Panc1 (cell line): Measurements from ENCODE around the gene SLC24A4. TPM values are rescaled to one million over a fixed set of nuclear protein-coding genes. Genes with fewer than 3 reads are reported as not detected.

Source experiments
- ATAC-seq: fragments of 200-7000 bp; cut with Tn5 transposase; 2 replicates; pipeline ENCODE4 v1.9.1; 2020; ENCODE audit warnings: mild to moderate bottlenecking, moderate library complexity
- BruUV-seq: library from RNA; stranded (reverse); fragments of 400-500 nt; replicated peaks from 2 replicates; lab custom pipeline; 2021; lab: Mats Ljungman, UMichigan
- CTCF ChIA-PET: fragments of 300-600 bp; sonication (Branson Sonifier 250); formaldehyde crosslinking; loops from one replicate; lab custom pipeline; 2022; ENCODE audit warnings: antibody characterized with exemption; lab: Charles Lee
- POLR2A ChIA-PET: fragments of 300-600 bp; sonication (Branson Sonifier 250); formaldehyde crosslinking; loops from one replicate; lab custom pipeline; 2022; ENCODE audit warnings: antibody characterized with exemption; lab: Charles Lee
- DNase-seq: peaks from one replicate; pipeline ENCODE4 v3.0.0-alpha.2; 2010; ENCODE audit warnings: low read depth, low spot score
- H3K27ac ChIP-seq: 2 replicates; pipeline ENCODE4 v1.5.1; 2011; ENCODE audit warnings: mild to moderate bottlenecking, low read length, inconsistent platforms
- H3K27me3 ChIP-seq: fragments of 200-500 bp; sonication (Bioruptor generic); 2 replicates; pipeline ENCODE4 v1.6.0; 2014; ENCODE audit warnings: low read length, inconsistent platforms; ENCODE audit not compliant: control insufficient read depth, insufficient read depth
- H3K36me3 ChIP-seq: fragments of 200-500 bp; sonication (Bioruptor generic); 2 replicates; pipeline ENCODE4 v1.5.1; 2014; ENCODE audit warnings: inconsistent platforms, mild to moderate bottlenecking, low read length, moderate library complexity; ENCODE audit not compliant: control insufficient read depth, insufficient read depth
- H3K4me1 ChIP-seq: 2 replicates; pipeline ENCODE4 v1.5.1; 2011; ENCODE audit warnings: inconsistent platforms, mild to moderate bottlenecking, low read length, moderate library complexity; ENCODE audit not compliant: control insufficient read depth, insufficient read depth
- H3K4me3 ChIP-seq, 2 experiments: 2 replicates each; pipeline ENCODE4 v1.5.1; 2011 to 2012; ENCODE audit warnings: low read depth in 2 of 2, low read length in 2 of 2, mild to moderate bottlenecking in 2 of 2, inconsistent platforms in 1 of 2, moderate library complexity in 1 of 2
- H3K9me3 ChIP-seq: fragments of 200-500 bp; sonication (Bioruptor generic); 2 replicates; pipeline ENCODE4 v1.5.1; 2014; ENCODE audit warnings: low read depth, mild to moderate bottlenecking, inconsistent platforms, low read length, moderate library complexity; ENCODE audit not compliant: control insufficient read depth, insufficient read depth
- POLR2AphosphoS5 ChIP-seq: IDR thresholded peaks from 2 replicates; pipeline ENCODE4 v1.6.1; 2012; ENCODE audit warnings: mild to moderate bottlenecking, low read depth, low read length, moderate library complexity
- SIN3A ChIP-seq: IDR thresholded peaks from 2 replicates; pipeline ENCODE4 v1.6.1; 2012; ENCODE audit warnings: low read depth, mild to moderate bottlenecking, low read length, moderate library complexity, borderline replicate concordance; ENCODE audit not compliant: insufficient read depth
- TCF7L2 ChIP-seq: IDR thresholded peaks from 2 replicates; pipeline ENCODE4 v1.6.1; 2011; ENCODE audit warnings: mild to moderate bottlenecking, low read depth, low read length, inconsistent platforms
- in situ Hi-C: cut with HindIII; loops from 2 replicates; pipeline ENCODE4 v1.10.0; 2016; ENCODE audit warnings: low sequenced_read_pairs, low pct_unique_long_range_greater_than_20kb
- intact Hi-C: fragments of 100-400 bp; cut with micrococcal nuclease; formaldehyde crosslinking; loops from one replicate; pipeline ENCODE4 v1.10.0; 2022; ENCODE audit not compliant: unreplicated experiment
- total RNA-seq: library from RNA; stranded (reverse); gene quantifications from one replicate; pipeline ENCODE4 v1.2.1, GENCODE V29; 2021; ENCODE audit not compliant: unreplicated experiment
- TF ChIP-seq, protein P1 (sequence below), 2 experiments: IDR thresholded peaks; 2 replicates each; pipeline ENCODE4 v1.6.1; 2011 to 2012; ENCODE audit warnings: low read depth in 2 of 2, control low read depth in 1 of 2, low read length in 1 of 2, mild to moderate bottlenecking in 1 of 2, moderate library complexity in 1 of 2; ENCODE audit not compliant: insufficient read depth in 1 of 2
- TF ChIP-seq, protein P2 (sequence below): fragments of 450-650 bp; IDR thresholded peaks from 2 replicates; pipeline ENCODE4 v1.5.1; 2017; ENCODE audit warnings: mild to moderate bottlenecking

SLC24A4 gene
- total RNA-seq, 1 experiment from 2014 or later: not detected

- H3K4me3 ChIP-seq: no peak overlapping the region
- ChIA-PET CTCF (no interaction called here), POLR2A (no interaction called here)
- in situ Hi-C loops: no loop called here
- TF ChIP-seq SIN3A: no peak
- TF ChIP-seq, protein P1, sequence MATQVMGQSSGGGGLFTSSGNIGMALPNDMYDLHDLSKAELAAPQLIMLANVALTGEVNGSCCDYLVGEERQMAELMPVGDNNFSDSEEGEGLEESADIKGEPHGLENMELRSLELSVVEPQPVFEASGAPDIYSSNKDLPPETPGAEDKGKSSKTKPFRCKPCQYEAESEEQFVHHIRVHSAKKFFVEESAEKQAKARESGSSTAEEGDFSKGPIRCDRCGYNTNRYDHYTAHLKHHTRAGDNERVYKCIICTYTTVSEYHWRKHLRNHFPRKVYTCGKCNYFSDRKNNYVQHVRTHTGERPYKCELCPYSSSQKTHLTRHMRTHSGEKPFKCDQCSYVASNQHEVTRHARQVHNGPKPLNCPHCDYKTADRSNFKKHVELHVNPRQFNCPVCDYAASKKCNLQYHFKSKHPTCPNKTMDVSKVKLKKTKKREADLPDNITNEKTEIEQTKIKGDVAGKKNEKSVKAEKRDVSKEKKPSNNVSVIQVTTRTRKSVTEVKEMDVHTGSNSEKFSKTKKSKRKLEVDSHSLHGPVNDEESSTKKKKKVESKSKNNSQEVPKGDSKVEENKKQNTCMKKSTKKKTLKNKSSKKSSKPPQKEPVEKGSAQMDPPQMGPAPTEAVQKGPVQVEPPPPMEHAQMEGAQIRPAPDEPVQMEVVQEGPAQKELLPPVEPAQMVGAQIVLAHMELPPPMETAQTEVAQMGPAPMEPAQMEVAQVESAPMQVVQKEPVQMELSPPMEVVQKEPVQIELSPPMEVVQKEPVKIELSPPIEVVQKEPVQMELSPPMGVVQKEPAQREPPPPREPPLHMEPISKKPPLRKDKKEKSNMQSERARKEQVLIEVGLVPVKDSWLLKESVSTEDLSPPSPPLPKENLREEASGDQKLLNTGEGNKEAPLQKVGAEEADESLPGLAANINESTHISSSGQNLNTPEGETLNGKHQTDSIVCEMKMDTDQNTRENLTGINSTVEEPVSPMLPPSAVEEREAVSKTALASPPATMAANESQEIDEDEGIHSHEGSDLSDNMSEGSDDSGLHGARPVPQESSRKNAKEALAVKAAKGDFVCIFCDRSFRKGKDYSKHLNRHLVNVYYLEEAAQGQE (IDR thresholded peaks at IDR 0.05; ENCODE audit: insufficient read depth in 1 of 2, low read depth in 2 of 2, low read length in 1 of 2): no peak
- TF ChIP-seq, protein P2, sequence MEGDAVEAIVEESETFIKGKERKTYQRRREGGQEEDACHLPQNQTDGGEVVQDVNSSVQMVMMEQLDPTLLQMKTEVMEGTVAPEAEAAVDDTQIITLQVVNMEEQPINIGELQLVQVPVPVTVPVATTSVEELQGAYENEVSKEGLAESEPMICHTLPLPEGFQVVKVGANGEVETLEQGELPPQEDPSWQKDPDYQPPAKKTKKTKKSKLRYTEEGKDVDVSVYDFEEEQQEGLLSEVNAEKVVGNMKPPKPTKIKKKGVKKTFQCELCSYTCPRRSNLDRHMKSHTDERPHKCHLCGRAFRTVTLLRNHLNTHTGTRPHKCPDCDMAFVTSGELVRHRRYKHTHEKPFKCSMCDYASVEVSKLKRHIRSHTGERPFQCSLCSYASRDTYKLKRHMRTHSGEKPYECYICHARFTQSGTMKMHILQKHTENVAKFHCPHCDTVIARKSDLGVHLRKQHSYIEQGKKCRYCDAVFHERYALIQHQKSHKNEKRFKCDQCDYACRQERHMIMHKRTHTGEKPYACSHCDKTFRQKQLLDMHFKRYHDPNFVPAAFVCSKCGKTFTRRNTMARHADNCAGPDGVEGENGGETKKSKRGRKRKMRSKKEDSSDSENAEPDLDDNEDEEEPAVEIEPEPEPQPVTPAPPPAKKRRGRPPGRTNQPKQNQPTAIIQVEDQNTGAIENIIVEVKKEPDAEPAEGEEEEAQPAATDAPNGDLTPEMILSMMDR: no peak
- no peak for TF ChIP-seq TCF7L2
- TF ChIP-seq POLR2AphosphoS5: no peak
- H3K9me3 ChIP-seq: no peaks in the 10 kb centered on the region
- DNase-seq (no peak), ATAC-seq (no peak)
- no peaks in the 10 kb centered on the region for H3K4me1 ChIP-seq
- H3K36me3 ChIP-seq: no peaks in the 10 kb centered on the region
- no TSS peak for BruUV-seq
- intact Hi-C loops: loop anchor here (5.0 kb wide), 1 partner anchor 328 kb away; no protein-coding TSS in a partner anchor
- H3K27ac ChIP-seq: no peak overlapping the region
- H3K27me3 ChIP-seq: no peaks in the 10 kb centered on the region
Measured at GRCh38 chr14:92459950-92460421, 137.0 kb downstream of the SLC24A4 start.

GRCh38 chr14:92460541-92460915 lies 137.6 kb downstream of the SLC24A4 start:
- BruUV-seq: no TSS peak
- in situ Hi-C loops (no loop called here), intact Hi-C loops (no loop called here)
- DNase-seq (no peak), ATAC-seq (no peak)
- Histone ChIP-seq H3K4me1 (no peaks in the 10 kb centered on the region), H3K9me3 (no peaks in the 10 kb centered on the region), H3K27me3 (no peaks in the 10 kb centered on the region), H3K27ac (no peak overlapping the region), H3K4me3 (no peak overlapping the region), H3K36me3 (no peaks in the 10 kb centered on the region)
- TF ChIP-seq, protein P1 (IDR thresholded peaks at IDR 0.05; ENCODE audit: insufficient read depth in 1 of 2, low read depth in 2 of 2, low read length in 1 of 2): no peak
- TF ChIP-seq, protein P2: no peak
- TF ChIP-seq POLR2AphosphoS5: no peak
- TF ChIP-seq SIN3A: no peak
- no peak for TF ChIP-seq TCF7L2
- POLR2A ChIA-PET: interaction anchor here (0.6 kb wide), 1 partner anchor 34 kb away, joined by 3 read pairs; no protein-coding TSS in a partner anchor
- CTCF ChIA-PET: no interaction called here
